GM12878 (cell line): ENCODE data around the gene S100A10. TPM values are rescaled to one million over a fixed set of nuclear protein-coding genes. Genes with fewer than 3 reads are reported as not detected.

Experiments used
- ATAC-seq: fragments of 200-7000 bp; cut with Tn5 transposase; 3 replicates; pipeline ENCODE4 v1.9.1; 2020; ENCODE audit warnings: mild to moderate bottlenecking, moderate library complexity
- BruUV-seq: library from RNA; stranded (reverse); fragments of 400-500 nt; replicated peaks from 2 replicates; lab custom pipeline; 2021; lab: Mats Ljungman, UMichigan
- CTCF ChIA-PET: fragments of 300-600 bp; sonication (Branson Sonifier 250); formaldehyde crosslinking; extraction: SDS; loops from one replicate; lab custom pipeline; 2021; ENCODE audit warnings: inconsistent platforms; lab: Yijun Ruan, JAX
- POLR2A ChIA-PET: fragments of 350-600 bp; formaldehyde crosslinking; extraction: SDS; loops from one replicate; lab custom pipeline; 2021; ENCODE audit warnings: inconsistent platforms; lab: Charles Lee
- RAD21 ChIA-PET: fragments of 300-600 bp; sonication (Branson Sonifier 250); formaldehyde crosslinking; loops from one replicate; lab custom pipeline; 2023; ENCODE audit warnings: antibody characterized with exemption; ENCODE audit not compliant: unreplicated experiment; lab: Charles Lee
- SMC1A ChIA-PET: fragments of 300-600 bp; sonication (Branson Sonifier 250); formaldehyde crosslinking; loops from one replicate; lab custom pipeline; 2023; ENCODE audit not compliant: unreplicated experiment, uncharacterized antibody; lab: Charles Lee
- DNase-seq: peaks from one replicate; pipeline ENCODE4 v3.0.0-alpha.2; 2011; ENCODE audit warnings: low read depth, low spot score
- FAIRE-seq: peaks from 3 replicates; lab custom pipeline; 2011; peaks lifted over from hg19 to GRCh38; lab: Jason Lieb, UNC
- H2AFZ ChIP-seq: 2 replicates; pipeline ENCODE4 v1.6.0; 2011; ENCODE audit warnings: low read depth, low read length, control low read depth; ENCODE audit not compliant: control insufficient read depth
- H3K27ac ChIP-seq: 2 replicates; pipeline ENCODE4 v1.5.1; 2011; ENCODE audit warnings: control low read depth; ENCODE audit not compliant: control insufficient read depth, insufficient read depth
- H3K27me3 ChIP-seq, 2 experiments: replicated peaks in 1 of 2; 2 replicates each; pipeline versions ENCODE4 v1.6.0 to v1.6.1; 2011; ENCODE audit warnings: low read length in 1 of 2; ENCODE audit not compliant: control insufficient read depth in 2 of 2, insufficient read depth in 2 of 2
- H3K36me3 ChIP-seq, 2 experiments: 2 replicates each; pipeline ENCODE4 v1.5.1; 2011; ENCODE audit warnings: low read length in 1 of 2; ENCODE audit not compliant: control insufficient read depth in 2 of 2, insufficient read depth in 2 of 2
- H3K4me1 ChIP-seq: 2 replicates; pipeline ENCODE4 v1.6.1; 2011; ENCODE audit warnings: mild to moderate bottlenecking, low read length, moderate library complexity, mixed read lengths; ENCODE audit not compliant: control insufficient read depth, insufficient read depth
- H3K4me2 ChIP-seq: 2 replicates; pipeline ENCODE4 v1.6.0; 2011; ENCODE audit warnings: control low read depth; ENCODE audit not compliant: control insufficient read depth, insufficient read depth
- H3K4me3 ChIP-seq: fragments of 200-600 bp; sonication (generic); 2 replicates; pipeline ENCODE4 v1.5.1; 2016
- H3K79me2 ChIP-seq: 2 replicates; pipeline ENCODE4 v1.6.0; 2011; ENCODE audit warnings: low read length; ENCODE audit not compliant: control insufficient read depth, insufficient read depth
- H3K9ac ChIP-seq: 2 replicates; pipeline ENCODE4 v1.8.0; 2011; ENCODE audit warnings: low read length, control low read depth, mixed read lengths; ENCODE audit not compliant: control insufficient read depth, insufficient read depth
- H3K9me3 ChIP-seq: replicated peaks from 3 replicates; pipeline ENCODE4 v1.5.1; 2011; ENCODE audit warnings: mild to moderate bottlenecking, low read length; ENCODE audit not compliant: control insufficient read depth, insufficient read depth
- H4K20me1 ChIP-seq: 2 replicates; pipeline ENCODE4 v1.6.0; 2011; ENCODE audit not compliant: control insufficient read depth, insufficient read depth
- ATF7 ChIP-seq: fragments of 450-650 bp; IDR thresholded peaks from 2 replicates; pipeline ENCODE4 v1.6.1; 2016; ENCODE audit warnings: low read depth, mild to moderate bottlenecking
- BACH1 ChIP-seq: fragments of 450-650 bp; IDR thresholded peaks from 2 replicates; pipeline ENCODE4 v1.6.1; 2017; ENCODE audit warnings: mild to moderate bottlenecking, borderline replicate concordance
- BCL3 ChIP-seq: IDR thresholded peaks from 2 replicates; pipeline ENCODE4 v1.6.1; 2011; ENCODE audit warnings: borderline replicate concordance, low read depth, mild to moderate bottlenecking, moderate library complexity, low read length; ENCODE audit not compliant: insufficient read depth, poor library complexity, severe bottlenecking
- BMI1 ChIP-seq: fragments of 450-650 bp; IDR thresholded peaks from 2 replicates; pipeline ENCODE4 v1.6.1; 2016; ENCODE audit warnings: mild to moderate bottlenecking, moderate library complexity, borderline replicate concordance
- CTCF ChIP-seq, 3 experiments: IDR thresholded peaks in 2 of 3; conservative IDR thresholded peaks in 1 of 3; 2 replicates each; pipeline ENCODE4 v1.5.1; 2011; ENCODE audit warnings: low read depth in 3 of 3, low read length in 3 of 3, mild to moderate bottlenecking in 3 of 3, control low read depth in 2 of 3, moderate library complexity in 2 of 3, inconsistent platforms in 1 of 3, mixed read lengths in 1 of 3; ENCODE audit not compliant: control insufficient read depth in 2 of 3, insufficient read depth in 1 of 3; ENCODE audit errors: extremely low read depth in 1 of 3
- EED ChIP-seq: sonication (generic); IDR thresholded peaks from 2 replicates; pipeline ENCODE4 v1.6.1; 2016; ENCODE audit warnings: antibody characterized with exemption, low read depth
- EGR1 ChIP-seq, 2 experiments: IDR thresholded peaks; 1 replicate in 1 of 2; 2 replicates in 1 of 2; pipeline ENCODE4 v1.6.1; 2011 to 2012; ENCODE audit warnings: low read depth in 2 of 2, low read length in 2 of 2, borderline replicate concordance in 1 of 2, mild to moderate bottlenecking in 1 of 2, moderate library complexity in 1 of 2
- IRF4 ChIP-seq: IDR thresholded peaks from 2 replicates; pipeline ENCODE4 v1.6.1; 2011; ENCODE audit warnings: low read depth, low read length
- MEF2A ChIP-seq: IDR thresholded peaks from 2 replicates; pipeline ENCODE4 v1.6.1; 2011; ENCODE audit warnings: low read depth, mild to moderate bottlenecking, low read length, moderate library complexity; ENCODE audit not compliant: insufficient read depth
- NFIC ChIP-seq: IDR thresholded peaks from 2 replicates; pipeline ENCODE4 v1.6.1; 2012; ENCODE audit warnings: low read depth, mild to moderate bottlenecking, inconsistent platforms, low read length, moderate library complexity
- PAX5 ChIP-seq: IDR thresholded peaks from 2 replicates; pipeline ENCODE4 v1.6.1; 2011; ENCODE audit warnings: low read depth, low read length, borderline replicate concordance
- PML ChIP-seq: IDR thresholded peaks from 2 replicates; pipeline ENCODE4 v1.6.1; 2012; ENCODE audit warnings: low read length, inconsistent platforms
- POLR2AphosphoS5 ChIP-seq: IDR thresholded peaks from 2 replicates; pipeline ENCODE4 v1.6.1; 2011; ENCODE audit warnings: mild to moderate bottlenecking, low read length, inconsistent platforms
- RAD21 ChIP-seq: IDR thresholded peaks from 2 replicates; pipeline ENCODE4 v1.6.1; 2011; ENCODE audit warnings: mild to moderate bottlenecking, low read depth, low read length, moderate library complexity; ENCODE audit not compliant: insufficient read depth
- STAT1 ChIP-seq: fragments of 450-650 bp; conservative IDR thresholded peaks from 2 replicates; pipeline ENCODE4 v1.6.1; 2014; ENCODE audit warnings: antibody characterized with exemption, mild to moderate bottlenecking
- STAT3 ChIP-seq: IDR thresholded peaks from 2 replicates; pipeline ENCODE4 v1.6.1; 2011; ENCODE audit warnings: low read depth, low read length, improper control_type of control experiment
- USF2 ChIP-seq: IDR thresholded peaks from 2 replicates; pipeline ENCODE4 v1.6.1; 2011; ENCODE audit warnings: low read depth, low read length, improper control_type of control experiment, borderline replicate concordance
- ZNF274 ChIP-seq: IDR thresholded peaks from one replicate; pipeline ENCODE4 v1.8.0; 2011; ENCODE audit not compliant: insufficient read length, insufficient read depth
- ZZZ3 ChIP-seq: IDR thresholded peaks from 2 replicates; pipeline ENCODE4 v1.6.1; 2011; ENCODE audit warnings: low read depth; ENCODE audit not compliant: control insufficient read depth, insufficient read length
- WGBS: methylation state at CpG from one replicate; pipeline ENCODE4 v1.1.6; 2016; ENCODE audit warnings: low lambda C conversion rate; ENCODE audit not compliant: insufficient replicate concordance, insufficient coverage; ENCODE audit errors: missing lambda C conversion rate; 5-methylcytosine and 5-hydroxymethylcytosine counted together
- in situ Hi-C: fragments of 300-500 bp; cut with MboI; formaldehyde crosslinking; loops from 9 replicates; pipeline ENCODE4 v1.14.3; 2018; ENCODE audit warnings: mixed read lengths
- intact Hi-C: fragments of 100-400 bp; cut with micrococcal nuclease; formaldehyde crosslinking; loops from one replicate; pipeline ENCODE4 v1.14.2; 2022; ENCODE audit not compliant: unreplicated experiment
- polyA plus RNA-seq, 11 experiments: library from polyadenylated mRNA; depleted of rRNA in 4 of 11; unstranded in 6 of 11; stranded (reverse) in 5 of 11; fragments of >200 nt; fragmentation: Nextera tagmentation in 4 of 11; fragmentation: Illumina TruSeq in 1 of 11; extraction: Ambion mirVana in 4 of 11; extraction: Trizol in 1 of 11; gene quantifications; 1 replicate in 1 of 11; 2 replicates in 10 of 11; pipeline versions ENCODE4 v1.2.1 to v1.2.3, GENCODE V29; 2011 to 2016; ENCODE audit warnings: inconsistent platforms in 2 of 11, missing spikeins in 2 of 11, low read depth in 1 of 11
- total RNA-seq, 4 experiments: library from RNA; depleted of rRNA in 3 of 4; stranded (reverse); fragments of >200 nt in 3 of 4; fragmentation: Illumina TruSeq in 1 of 4; extraction: Trizol in 1 of 4; gene quantifications; 2 replicates each; pipeline versions ENCODE4 v1.2.1 to v1.2.3, GENCODE V29; 2013 to 2021

Gene S100A10
- total and polyA plus RNA-seq, 10 of the 15 experiments (the other 5 are each of a cell fraction or from before 2014, with no cell fraction given), result 0.18 to 2.8 (median 0.61) TPM; not detected in 2

- RAD21 ChIA-PET, result interaction anchor here (1.2 kb wide), 1 partner anchor 106 kb away, joined by 3 read pairs; no protein-coding TSS in a partner anchor
- Histone ChIP-seq H3K79me2 (no peaks in the 10 kb centered on the region), H4K20me1 (no peaks in the 10 kb centered on the region), H3K4me1 (no peaks in the 10 kb centered on the region), H3K9me3 (no peaks in the 10 kb centered on the region), H3K9ac (no peak overlapping the region), H3K27me3 (peaks cover 0 to 3% of the 10 kb centered on the region in 2 experiments; a peak in 3 of 4 replicates), H3K4me2 (no peak overlapping the region), H3K36me3 (no peaks in the 10 kb centered on the region), H2AFZ (no peak overlapping the region), H3K4me3 (no peak overlapping the region), H3K27ac (no peak overlapping the region)
- CTCF ChIA-PET, result interaction anchor here (0.6 to 2.5 kb wide), 7 partner anchors 10 to 445 kb away, joined by 3 to 8 read pairs (median 4); no protein-coding TSS in a partner anchor
- ATAC-seq (peak; percentile 61), DNase-seq (no peak), FAIRE-seq (peak; percentile 80)
- intact Hi-C loops, result no loop called here
- SMC1A ChIA-PET, result interaction anchor here (1.0 to 1.4 kb wide), 3 partner anchors 21 to 80 kb away, joined by 3 to 4 read pairs (median 4); no protein-coding TSS in a partner anchor
- 0% methylated on average over 3 of the region's 3 CpGs for WGBS
- POLR2A ChIA-PET, result no interaction called here
- BruUV-seq, result no TSS peak
- in situ Hi-C loops, result no loop called here
- TF ChIP-seq BCL3, result no peak
- no peak for TF ChIP-seq ZZZ3
- no peak for TF ChIP-seq IRF4
- no peak for TF ChIP-seq BMI1
- no peak for TF ChIP-seq POLR2AphosphoS5
- TF ChIP-seq NFIC, result no peak
- TF ChIP-seq PAX5, result no peak
- TF ChIP-seq EGR1 (IDR thresholded peaks at IDR 0.05; ENCODE audit: borderline replicate concordance in 1 of 2, low read depth in 2 of 2, low read length in 2 of 2), result no peak
- no peak for TF ChIP-seq ATF7
- peak; percentile 65 to 76 (median 73) for TF ChIP-seq CTCF (IDR thresholded peaks at IDR 0.05 in 2 of 3, conservative IDR thresholded peaks at IDR 0.05 in 1 of 3; ENCODE audit: control insufficient read depth in 2 of 3, extremely low read depth in 1 of 3, insufficient read depth in 1 of 3, low read depth in 3 of 3, low read length in 3 of 3)
- no peak for TF ChIP-seq USF2
- TF ChIP-seq BACH1, result no peak
- no peak for TF ChIP-seq PML
- TF ChIP-seq STAT3, result no peak
- TF ChIP-seq RAD21, result peak; percentile 31; the same call in 1 of the 2 replicates
- no peak for TF ChIP-seq MEF2A
- TF ChIP-seq EED, result no peak
- no peak for TF ChIP-seq ZNF274
- no peak for TF ChIP-seq STAT1
These were observed 20.1 kb upstream of the S100A10 start for GRCh38 chr1:152013664-152014237.
